GM18951 (cell line): ENCODE measurements around the gene PDK1.

Experiments used
- POLR2A ChIP-seq: IDR thresholded peaks from 4 replicates; pipeline ENCODE4 v1.6.1; 2011; ENCODE audit warnings: mild to moderate bottlenecking; ENCODE audit not compliant: insufficient read length, insufficient read depth; ENCODE audit errors: extremely low read depth
- in situ Hi-C: fragments of 300-500 bp; cut with MboI; formaldehyde crosslinking; loops from one replicate; pipeline ENCODE4 v1.12.0; 2022; ENCODE audit warnings: low sequenced_read_pairs, mixed read lengths, inconsistent platforms; ENCODE audit not compliant: unreplicated experiment

The PDK1 gene

DNA sequence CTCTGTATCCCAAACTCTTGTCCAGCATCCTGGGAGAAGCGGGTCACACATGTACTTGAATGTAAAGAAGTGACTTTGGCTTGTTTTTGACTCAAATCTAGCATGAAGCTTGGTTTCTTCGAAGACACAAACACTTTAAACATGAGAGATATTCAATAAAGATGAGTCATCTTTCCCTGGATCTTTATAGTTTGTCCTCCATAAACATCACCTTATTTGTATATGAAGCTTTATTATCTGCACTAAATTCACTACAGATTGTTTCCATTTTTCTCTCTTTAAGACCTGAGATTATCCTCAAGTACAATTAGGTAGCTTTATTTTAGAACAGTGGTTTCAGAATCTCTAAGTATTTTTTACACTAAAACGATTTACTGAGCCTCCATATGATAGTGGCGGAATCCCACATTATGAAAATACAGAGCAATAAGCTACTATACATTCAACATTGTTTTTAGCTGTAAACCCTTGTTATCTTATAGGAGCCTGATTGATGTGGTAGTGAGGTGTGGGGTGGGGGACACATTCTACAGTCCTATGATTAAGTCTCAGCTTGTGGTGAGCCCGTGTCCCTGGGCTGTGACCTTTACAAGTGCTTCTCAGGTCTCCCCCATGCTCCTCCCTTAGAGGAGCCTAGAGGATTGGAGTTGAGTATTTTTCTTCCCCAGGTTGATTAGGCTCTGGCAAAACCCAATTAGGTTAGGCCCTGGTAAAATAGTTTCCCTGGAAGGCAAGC is 100.1 kb downstream of the PDK1 start:
- no peak for TF ChIP-seq POLR2A
- in situ Hi-C loops = no loop called here
